Fibroblast of mammary gland (primary cell): ENCODE results near the gene ALKBH5.

Source experiments
- DNase-seq: peaks from one replicate; pipeline ENCODE4 v3.0.0-alpha.2; 2010; ENCODE audit warnings: low read depth
- H3K4me3 ChIP-seq: 2 replicates; pipeline ENCODE4 v1.5.1; 2011; ENCODE audit warnings: low read depth, mild to moderate bottlenecking, low read length, moderate library complexity; ENCODE audit not compliant: control insufficient read depth
- CTCF ChIP-seq: conservative IDR thresholded peaks from 2 replicates; pipeline ENCODE4 v1.5.1; 2011; ENCODE audit warnings: low read depth, low read length, inconsistent platforms; ENCODE audit not compliant: control insufficient read depth, insufficient read depth

ALKBH5 gene

GRCh38 chr17:18187226-18187625, 3.6 kb downstream of the ALKBH5 start:
- peak; percentile 35 for DNase-seq
- no peak for TF ChIP-seq CTCF
- H3K4me3 ChIP-seq = peak overlapping the region; percentile 65

- peak; percentile 78 for DNase-seq
- peak overlapping the region; percentile 65 for H3K4me3 ChIP-seq
Observed at GRCh38 chr17:18187821-18188761, 4.5 kb downstream of the ALKBH5 start.

GRCh38 chr17:18190628-18191235, 7.1 kb downstream of the ALKBH5 start:
- no peak for TF ChIP-seq CTCF
- DNase-seq = peak; percentile 23
- no peak overlapping the region for H3K4me3 ChIP-seq

More at GRCh38 chr17:18187821-18188761, 4.5 kb downstream of the ALKBH5 start:
- no peak for TF ChIP-seq CTCF

- DNase-seq = peak; percentile 24
- no peak overlapping the region for H3K4me3 ChIP-seq
- TF ChIP-seq CTCF = no peak
Observed at GRCh38 chr17:18191236-18191667, 7.6 kb downstream of the ALKBH5 start.

GRCh38 chr17:18191967-18192366, 8.3 kb downstream of the ALKBH5 start:
- H3K4me3 ChIP-seq = no peak overlapping the region
- DNase-seq = peak; percentile 10
- peak; percentile 44 for TF ChIP-seq CTCF

GRCh38 chr17:18194394-18194793, 10.8 kb downstream of the ALKBH5 start:
- DNase-seq = no peak
- no peak for TF ChIP-seq CTCF
- H3K4me3 ChIP-seq = no peak overlapping the region
